Right lobe of liver (tissue), 6 donors: ENCODE measurements around the gene GPC6. TPM values are rescaled to one million over a fixed set of nuclear protein-coding genes. Genes with fewer than 3 reads are reported as not detected.

ENCODE experiments used
- ATAC-seq, 4 donors: fragments of 200-7000 bp; cut with Tn5 transposase; one replicate each; pipeline ENCODE4 v1.9.1; 2020; ENCODE audit warnings: mild to moderate bottlenecking in 4 of 4, moderate library complexity in 4 of 4
- DNase-seq, 3 donors: peaks; one replicate each; pipeline ENCODE4 v3.0.0-alpha.2; 2020
- H3K27ac ChIP-seq, 3 donors: fragments of 200-600 bp; one replicate each; pipeline ENCODE4 v1.8.0; 2022
- H3K27me3 ChIP-seq, 2 donors: fragments of 200-600 bp; one replicate each; pipeline ENCODE4 v1.8.0; 2022
- H3K36me3 ChIP-seq, 4 donors: fragments of 200-600 bp; sonication (generic) in 1 of 4; one replicate each; pipeline versions ENCODE4 v1.5.1 to v1.8.0; 2017 to 2022; ENCODE audit warnings: control low read depth in 1 of 4
- H3K4me1 ChIP-seq, 4 donors: fragments of 200-600 bp; sonication (generic) in 1 of 4; one replicate each; pipeline versions ENCODE4 v1.5.1 to v1.8.0; 2017 to 2022; ENCODE audit warnings: control low read depth in 1 of 4
- H3K4me3 ChIP-seq, 3 donors: fragments of 200-600 bp; one replicate each; pipeline ENCODE4 v1.8.0; 2022
- H3K9me3 ChIP-seq, 4 donors: fragments of 200-600 bp; sonication (generic) in 1 of 4; one replicate each; pipeline versions ENCODE4 v1.5.1 to v1.8.0; 2017 to 2022; ENCODE audit warnings: control low read depth in 1 of 4
- CTCF ChIP-seq, 4 donors: fragments of 200-600 bp in 3 of 4; fragments of 450-650 bp in 1 of 4; IDR thresholded peaks; one replicate each; pipeline versions ENCODE4 v1.5.1 to v1.8.0; 2016 to 2022; ENCODE audit warnings: antibody characterized with exemption in 4 of 4, mild to moderate bottlenecking in 2 of 4
- POLR2A ChIP-seq: fragments of 450-650 bp; IDR thresholded peaks from one replicate; pipeline ENCODE4 v1.6.1; 2017; ENCODE audit warnings: antibody characterized with exemption, mild to moderate bottlenecking
- WGBS: methylation state at CpG from one replicate; pipeline ENCODE4 v1.1.6; 2018; ENCODE audit warnings: low coverage, low lambda C conversion rate; ENCODE audit not compliant: insufficient coverage; ENCODE audit errors: missing lambda C conversion rate; 5-methylcytosine and 5-hydroxymethylcytosine counted together
- intact Hi-C, 2 donors: fragments of 100-400 bp; cut with DNase I; formaldehyde crosslinking; loops; one replicate each; pipeline versions ENCODE4 v1.11.2 to v1.14.1; 2022
- total RNA-seq, 6 experiments: library from RNA; depleted of rRNA in 2 of 6; stranded (reverse); fragments of >200 nt in 2 of 6; fragmentation: NEBNext Ultra II Directional in 3 of 6; extraction: Animal tissue kit (Norgen Biotek cat#: 25700) in 3 of 6; gene quantifications; one replicate each; pipeline versions ENCODE4 v1.1.0 to v1.2.4, GENCODE V29; 2016 to 2023
- donor health status: DM: no; HTN: yes; CAD: no.
- donor health status: DM: no; HTN: no; CAD: no.
- donor health status: DM: no; HTN: no; CAD: no.
- donor health status: DM: no; HTN: yes; CAD: no.
- donor health status: DM: no; HTN: yes; CAD: no.

GPC6 gene
- total RNA-seq, 6 experiments from 2014 or later = 18.6 to 30.1 (median 20.2) TPM

- H3K27me3 ChIP-seq = no peaks in the 10 kb centered on the region
- H3K36me3 ChIP-seq = no peaks in the 10 kb centered on the region
- ATAC-seq (no peak), DNase-seq (no peak)
- intact Hi-C loops = no loop called here
- WGBS = 46% methylated on average over 3 of the region's 3 CpGs
- no peaks in the 10 kb centered on the region for H3K4me1 ChIP-seq
- no peak overlapping the region for H3K4me3 ChIP-seq
- no peaks in the 10 kb centered on the region for H3K9me3 ChIP-seq
- no peak for TF ChIP-seq POLR2A
- TF ChIP-seq CTCF (IDR thresholded peaks at IDR 0.05) = no peak
- H3K27ac ChIP-seq = no peak overlapping the region
Observed at GRCh38 chr13:93945621-93946020, 719.0 kb downstream of the GPC6 start.

GRCh38 chr13:93946994-93947393 lies 720.4 kb downstream of the GPC6 start:
- no peak overlapping the region for H3K4me3 ChIP-seq
- TF ChIP-seq CTCF (IDR thresholded peaks at IDR 0.05) = no peak
- no peak for TF ChIP-seq POLR2A
- intact Hi-C loops = no loop called here
- H3K9me3 ChIP-seq = no peaks in the 10 kb centered on the region
- H3K27ac ChIP-seq = no peak overlapping the region
- no peak for DNase-seq
- ATAC-seq = no peak
- WGBS = 67% methylated on average over 3 of the region's 3 CpGs
- no peaks in the 10 kb centered on the region for H3K36me3 ChIP-seq
- H3K27me3 ChIP-seq = no peaks in the 10 kb centered on the region
- H3K4me1 ChIP-seq = no peaks in the 10 kb centered on the region

GRCh38 chr13:93947651-93948050 lies 721.0 kb downstream of the GPC6 start:
- DNase-seq = no peak
- Histone ChIP-seq H3K27ac (no peak overlapping the region), H3K9me3 (no peaks in the 10 kb centered on the region), H3K36me3 (no peaks in the 10 kb centered on the region), H3K27me3 (no peaks in the 10 kb centered on the region), H3K4me1 (no peaks in the 10 kb centered on the region), H3K4me3 (no peak overlapping the region)
- intact Hi-C loops = no loop called here
- TF ChIP-seq CTCF (IDR thresholded peaks at IDR 0.05) = no peak
- TF ChIP-seq POLR2A = no peak
- 88% methylated on average over 5 of the region's 5 CpGs for WGBS
- ATAC-seq = no peak

- no peak for DNase-seq
- H3K4me3 ChIP-seq = no peak overlapping the region
- H3K9me3 ChIP-seq = no peaks in the 10 kb centered on the region
- no peaks in the 10 kb centered on the region for H3K36me3 ChIP-seq
- intact Hi-C loops = no loop called here
- ATAC-seq = no peak
- WGBS = 48% methylated on average over 2 of the region's 2 CpGs
- H3K4me1 ChIP-seq = no peaks in the 10 kb centered on the region
- H3K27ac ChIP-seq = no peak overlapping the region
- TF ChIP-seq POLR2A (no peak), CTCF (IDR thresholded peaks at IDR 0.05) (no peak)
- H3K27me3 ChIP-seq = no peaks in the 10 kb centered on the region
Observed at GRCh38 chr13:93948162-93948922, 721.7 kb downstream of the GPC6 start.
